SK-N-SH (cell line): ENCODE results near the gene MPZL1. TPM values are rescaled to one million over a fixed set of nuclear protein-coding genes. Genes with fewer than 3 reads are reported as not detected.

Experiments used
- CTCF ChIA-PET: fragments of 300-600, 350-600 bp; formaldehyde crosslinking; extraction: SDS; loops from one replicate; lab custom pipeline; 2021; lab: Yijun Ruan, JAX
- POLR2A ChIA-PET: fragments of 350-600 bp; sonication (Branson Sonifier 250); formaldehyde crosslinking; extraction: SDS; loops from one replicate; lab custom pipeline; 2020; ENCODE audit warnings: antibody characterized with exemption, inconsistent platforms; lab: Yijun Ruan, JAX
- DNase-seq: peaks from one replicate; pipeline ENCODE4 v3.0.0; 2012
- H2AFZ ChIP-seq: fragments of 200-600 bp; sonication (generic); 2 replicates; pipeline ENCODE4 v1.8.1; 2016; ENCODE audit warnings: antibody characterized with exemption, mild to moderate bottlenecking, low read depth
- H3F3A ChIP-seq: fragments of 200-600 bp; sonication (generic); replicated peaks from 2 replicates; pipeline ENCODE3; 2016; ENCODE audit warnings: antibody characterized with exemption, mild to moderate bottlenecking; ENCODE audit not compliant: insufficient read depth
- H3K27ac ChIP-seq, 2 experiments: fragments of 200-500 bp in 1 of 2; fragments of 200-600 bp in 1 of 2; sonication (Bioruptor generic) in 1 of 2; sonication (generic), shearing (Covaris generic) in 1 of 2; 2 replicates each; pipeline versions ENCODE4 v1.5.1 to v1.6.1; 2014 to 2016; ENCODE audit warnings: low read depth in 2 of 2, inconsistent platforms in 1 of 2, low read length in 1 of 2, mild to moderate bottlenecking in 1 of 2, mixed read lengths in 1 of 2
- H3K27me3 ChIP-seq: fragments of 200-600 bp; sonication (generic), shearing (Covaris generic); 2 replicates; pipeline ENCODE4 v1.6.1; 2016; ENCODE audit warnings: mixed run types; ENCODE audit not compliant: insufficient read depth
- H3K36me3 ChIP-seq, 2 experiments: fragments of 200-500 bp in 1 of 2; fragments of 200-600 bp in 1 of 2; sonication (Bioruptor generic) in 1 of 2; sonication (generic) in 1 of 2; replicated peaks in 1 of 2; 2 replicates each; pipeline versions ENCODE3 to v1.5.1; 2014 to 2016; ENCODE audit warnings: low read length in 1 of 2, mild to moderate bottlenecking in 1 of 2; ENCODE audit not compliant: insufficient read depth in 2 of 2, control insufficient read depth in 1 of 2
- H3K4me1 ChIP-seq, 2 experiments: fragments of 200-500 bp in 1 of 2; fragments of 200-600 bp in 1 of 2; sonication (Bioruptor generic) in 1 of 2; sonication (generic), shearing (Covaris generic) in 1 of 2; 2 replicates each; pipeline versions ENCODE4 v1.5.1 to v1.6.1; 2014 to 2016; ENCODE audit warnings: low read depth in 1 of 2, low read length in 1 of 2, mixed run types in 1 of 2; ENCODE audit not compliant: insufficient read depth in 2 of 2, control insufficient read depth in 1 of 2
- H3K4me2 ChIP-seq: fragments of 200-600 bp; sonication (generic), shearing (Covaris generic); 2 replicates; pipeline ENCODE4 v1.6.1; 2017; ENCODE audit warnings: mixed run types
- H3K4me3 ChIP-seq, 2 experiments: fragments of 200-500 bp in 1 of 2; fragments of 200-600 bp in 1 of 2; sonication (Bioruptor generic) in 1 of 2; sonication (generic), shearing (Covaris generic) in 1 of 2; 2 replicates each; pipeline versions ENCODE4 v1.5.1 to v1.8.1; 2014 to 2016; ENCODE audit warnings: low read depth in 2 of 2, inconsistent platforms in 1 of 2, low read length in 1 of 2, mild to moderate bottlenecking in 1 of 2, mixed read lengths in 1 of 2, moderate library complexity in 1 of 2
- H3K79me2 ChIP-seq: fragments of 200-600 bp; sonication (generic); 2 replicates; pipeline ENCODE4 v1.8.1; 2017; ENCODE audit warnings: mild to moderate bottlenecking; ENCODE audit not compliant: insufficient read depth
- H3K9ac ChIP-seq: fragments of 200-600 bp; sonication (generic); 2 replicates; pipeline ENCODE4 v1.6.1; 2017; ENCODE audit warnings: mixed run types
- H3K9me2 ChIP-seq: fragments of 200-600 bp; sonication (generic); 2 replicates; pipeline ENCODE4 v1.6.1; 2017; ENCODE audit warnings: mixed run types
- H3K9me3 ChIP-seq: fragments of 200-600 bp; sonication (generic); 2 replicates; pipeline ENCODE4 v1.6.1; 2017; ENCODE audit warnings: mixed run types, mild to moderate bottlenecking, moderate library complexity
- H4K20me1 ChIP-seq: fragments of 200-600 bp; sonication (generic); 2 replicates; pipeline ENCODE4 v1.6.1; 2017; ENCODE audit warnings: mild to moderate bottlenecking, mixed run types; ENCODE audit not compliant: insufficient read depth
- RCOR1 ChIP-seq: fragments of 150-350 bp; IDR thresholded peaks from 2 replicates; pipeline ENCODE4 v1.6.1; 2017; ENCODE audit warnings: antibody characterized with exemption, low read length
- SIN3A ChIP-seq: IDR thresholded peaks from 2 replicates; pipeline ENCODE4 v1.6.1; 2012; ENCODE audit warnings: low read depth, mild to moderate bottlenecking, low read length, moderate library complexity, borderline replicate concordance
- USF1 ChIP-seq: IDR thresholded peaks from 2 replicates; pipeline ENCODE4 v1.4.0; 2012; ENCODE audit warnings: low read depth, borderline replicate concordance
- USF2 ChIP-seq: fragments of 150-350 bp; IDR thresholded peaks from 2 replicates; pipeline ENCODE4 v1.6.1; 2017; ENCODE audit warnings: antibody characterized with exemption, low read length, low read depth, borderline replicate concordance
- WGBS: methylation state at CpG from one replicate; pipeline ENCODE4 v1.1.6; 2017; ENCODE audit warnings: low lambda C conversion rate; 5-methylcytosine and 5-hydroxymethylcytosine counted together
- polyA plus RNA-seq, 3 experiments: library from polyadenylated mRNA; depleted of rRNA; stranded (reverse); fragments of >200 nt; gene quantifications; 2 replicates each; pipeline ENCODE4 v1.2.3, GENCODE V29; 2012

MPZL1 gene
- polyA plus RNA-seq, 1 of the 3 experiments (the other 2 are of a cell fraction) = 27.3 TPM

- Histone ChIP-seq H3K4me1 (peaks cover 0 to 16% of the 10 kb centered on the region in 2 experiments; a peak in 1 of 4 replicates), H3K36me3 (no peaks in the 10 kb centered on the region), H3K27ac (peak overlapping the region in 1 of 2 experiments; percentile 99; a peak in 1 of 4 replicates), H3K9me3 (no peaks in the 10 kb centered on the region), H2AFZ (peak overlapping the region; percentile 81; the same call in 1 of the 2 replicates), H3K4me2 (peak overlapping the region; percentile 65; the same call in 1 of the 2 replicates), H3K79me2 (peaks cover 6% of the 10 kb centered on the region; the same call in 1 of the 2 replicates), H3K9ac (no peak overlapping the region), H3F3A (peaks cover 32% of the 10 kb centered on the region), H3K9me2 (no peaks in the 10 kb centered on the region), H3K27me3 (no peaks in the 10 kb centered on the region), H4K20me1 (no peaks in the 10 kb centered on the region), H3K4me3 (no peak overlapping the region)
- whole genome bisulfite sequencing = 77% methylated on average over 4 of the region's 4 CpGs
- POLR2A ChIA-PET = no interaction called here
- CTCF ChIA-PET = interaction anchor here (1.5 kb wide), 1 partner anchor 11 kb away, joined by 3 read pairs; no protein-coding TSS in a partner anchor
- DNase-seq = no peak
- TF ChIP-seq USF2 (no peak), SIN3A (no peak), RCOR1 (no peak), USF1 (no peak)
Measured at GRCh38 chr1:167821969-167822685, 100.3 kb downstream of the MPZL1 start.

GRCh38 chr1:167824163-167824794, 102.5 kb downstream of the MPZL1 start:
- Histone ChIP-seq H3K4me1 (peaks cover 0 to 16% of the 10 kb centered on the region in 2 experiments; a peak in 1 of 4 replicates), H3K9me3 (no peaks in the 10 kb centered on the region), H3K9me2 (no peaks in the 10 kb centered on the region), H3K9ac (no peak overlapping the region), H3K4me3 (no peak overlapping the region), H3K79me2 (peaks cover 6% of the 10 kb centered on the region; the same call in 1 of the 2 replicates), H3F3A (peaks cover 25% of the 10 kb centered on the region), H3K27me3 (no peaks in the 10 kb centered on the region), H3K4me2 (no peak overlapping the region), H3K36me3 (no peaks in the 10 kb centered on the region), H4K20me1 (no peaks in the 10 kb centered on the region), H2AFZ (no peak overlapping the region), H3K27ac (no peak overlapping the region)
- no peak for TF ChIP-seq SIN3A
- ChIA-PET CTCF (interaction anchor here (1.0 kb wide), 1 partner anchor 21 kb away, joined by 3 read pairs; no protein-coding TSS in a partner anchor), POLR2A (no interaction called here)
- no peak for DNase-seq
- 82% methylated on average over 9 of the region's 9 CpGs for WGBS
